HEK293 (cell line): ENCODE data around the gene RBM20.
A peak's percentile ranks its signal among the peaks of the same experiment; 100 is the strongest.

Source experiments
- GLIS1 ChIP-seq: fragments of 450-650 bp; formaldehyde crosslinking; IDR thresholded peaks from 2 replicates; pipeline ENCODE4 v1.5.1; 2016; ENCODE audit warnings: missing biosample characterization, missing genetic modification characterization
- GLIS2 ChIP-seq: fragments of 450-650 bp; formaldehyde crosslinking; IDR thresholded peaks from 2 replicates; pipeline ENCODE4 v1.5.1; 2016; ENCODE audit warnings: missing biosample characterization, missing genetic modification characterization
- IKZF3 ChIP-seq: fragments of 450-650 bp; IDR thresholded peaks from 2 replicates; pipeline ENCODE4 v1.5.0; 2018; ENCODE audit warnings: missing biosample characterization, mild to moderate bottlenecking, missing genetic modification characterization, moderate library complexity
- KLF10 ChIP-seq: fragments of 450-650 bp; IDR thresholded peaks from 2 replicates; pipeline ENCODE4 v1.5.1; 2018; ENCODE audit warnings: missing biosample characterization, mild to moderate bottlenecking, missing genetic modification characterization
- OSR2 ChIP-seq: fragments of 450-650 bp; formaldehyde crosslinking; IDR thresholded peaks from 2 replicates; pipeline ENCODE4 v1.5.1; 2016; ENCODE audit warnings: missing biosample characterization, missing genetic modification characterization
- SP2 ChIP-seq: fragments of 450-650 bp; formaldehyde crosslinking; IDR thresholded peaks from 2 replicates; pipeline ENCODE4 v1.5.1; 2016; ENCODE audit warnings: missing biosample characterization, missing genetic modification characterization
- SP3 ChIP-seq: fragments of 450-650 bp; formaldehyde crosslinking; IDR thresholded peaks from 2 replicates; pipeline ENCODE4 v1.5.1; 2016; ENCODE audit warnings: missing biosample characterization, missing genetic modification characterization
- SP7 ChIP-seq: fragments of 450-650 bp; formaldehyde crosslinking; IDR thresholded peaks from 2 replicates; pipeline ENCODE4 v1.5.1; 2016; ENCODE audit warnings: missing biosample characterization, missing genetic modification characterization
- TRIM28 ChIP-seq: IDR thresholded peaks from 2 replicates; pipeline ENCODE4 v1.6.1; 2011; ENCODE audit warnings: low read length, control low read depth, borderline replicate concordance
- WT1 ChIP-seq: fragments of 450-650 bp; formaldehyde crosslinking; IDR thresholded peaks from 2 replicates; pipeline ENCODE4 v1.5.1; 2016; ENCODE audit warnings: missing biosample characterization, missing genetic modification characterization
- YY2 ChIP-seq: fragments of 450-650 bp; formaldehyde crosslinking; IDR thresholded peaks from 2 replicates; pipeline ENCODE4 v1.5.1; 2016; ENCODE audit warnings: missing biosample characterization, missing genetic modification characterization
- ZBTB21 ChIP-seq: fragments of 450-650 bp; formaldehyde crosslinking; IDR thresholded peaks from 2 replicates; pipeline ENCODE4 v1.5.1; 2017; ENCODE audit warnings: missing biosample characterization, missing genetic modification characterization
- ZBTB26 ChIP-seq: fragments of 450-650 bp; formaldehyde crosslinking; optimal IDR thresholded peaks from 2 replicates; pipeline ENCODE3; 2016; ENCODE audit warnings: missing biosample characterization, mild to moderate bottlenecking, missing genetic modification characterization
- ZIC2 ChIP-seq: fragments of 450-650 bp; formaldehyde crosslinking; IDR thresholded peaks from 2 replicates; pipeline ENCODE4 v1.5.1; 2016; ENCODE audit warnings: missing biosample characterization, missing genetic modification characterization
- ZNF174 ChIP-seq: fragments of 450-650 bp; formaldehyde crosslinking; IDR thresholded peaks from 2 replicates; pipeline ENCODE4 v1.5.0; 2017; ENCODE audit warnings: missing biosample characterization, mild to moderate bottlenecking, missing genetic modification characterization
- ZNF221 ChIP-seq: fragments of 450-650 bp; formaldehyde crosslinking; IDR thresholded peaks from 2 replicates; pipeline ENCODE4 v1.5.1; 2017; ENCODE audit warnings: missing biosample characterization, missing genetic modification characterization, borderline replicate concordance
- ZNF223 ChIP-seq: fragments of 450-650 bp; formaldehyde crosslinking; IDR thresholded peaks from 2 replicates; pipeline ENCODE4 v1.5.1; 2016; ENCODE audit warnings: missing biosample characterization, missing genetic modification characterization
- ZNF239 ChIP-seq: fragments of 450-650 bp; formaldehyde crosslinking; IDR thresholded peaks from 2 replicates; pipeline ENCODE4 v1.5.1; 2016; ENCODE audit warnings: missing biosample characterization, missing genetic modification characterization
- ZNF248 ChIP-seq: fragments of 450-650 bp; formaldehyde crosslinking; IDR thresholded peaks from 2 replicates; pipeline ENCODE4 v1.5.1; 2017; ENCODE audit warnings: missing biosample characterization, missing genetic modification characterization
- ZNF350 ChIP-seq: fragments of 450-650 bp; formaldehyde crosslinking; IDR thresholded peaks from 2 replicates; pipeline ENCODE4 v1.5.0; 2017; ENCODE audit warnings: missing biosample characterization, mild to moderate bottlenecking, missing genetic modification characterization
- ZNF529 ChIP-seq: fragments of 450-650 bp; formaldehyde crosslinking; IDR thresholded peaks from 2 replicates; pipeline ENCODE4 v1.5.1; 2017; ENCODE audit warnings: missing genetic modification characterization, missing biosample characterization; ENCODE audit not compliant: insufficient replicate concordance
- ZNF560 ChIP-seq: fragments of 450-650 bp; formaldehyde crosslinking; IDR thresholded peaks from 2 replicates; pipeline ENCODE4 v1.5.1; 2017; ENCODE audit warnings: missing biosample characterization, missing genetic modification characterization, borderline replicate concordance
- ZNF600 ChIP-seq: fragments of 450-650 bp; formaldehyde crosslinking; IDR thresholded peaks from 2 replicates; pipeline ENCODE4 v1.5.1; 2016; ENCODE audit warnings: missing biosample characterization, missing genetic modification characterization
- ZNF610 ChIP-seq: fragments of 450-650 bp; formaldehyde crosslinking; IDR thresholded peaks from 2 replicates; pipeline ENCODE4 v1.5.1; 2016; ENCODE audit warnings: missing biosample characterization, missing genetic modification characterization, borderline replicate concordance
- ZNF624 ChIP-seq: fragments of 450-650 bp; formaldehyde crosslinking; IDR thresholded peaks from 2 replicates; pipeline ENCODE4 v1.5.1; 2017; ENCODE audit warnings: missing biosample characterization, missing genetic modification characterization
- ZNF768 ChIP-seq: fragments of 450-650 bp; formaldehyde crosslinking; IDR thresholded peaks from 2 replicates; pipeline ENCODE4 v1.5.1; 2018; ENCODE audit warnings: missing biosample characterization, mild to moderate bottlenecking, missing genetic modification characterization
- ZSCAN4 ChIP-seq: fragments of 450-650 bp; formaldehyde crosslinking; IDR thresholded peaks from 2 replicates; pipeline ENCODE4 v1.5.1; 2017; ENCODE audit warnings: missing biosample characterization, missing genetic modification characterization
- TF ChIP-seq, protein P1 (sequence below): fragments of 450-650 bp; formaldehyde crosslinking; IDR thresholded peaks from 2 replicates; pipeline ENCODE4 v1.5.1; 2016; ENCODE audit warnings: missing biosample characterization, missing genetic modification characterization
- TF ChIP-seq, protein P2 (sequence below): fragments of 450-650 bp; formaldehyde crosslinking; IDR thresholded peaks from 2 replicates; pipeline ENCODE4 v1.5.1; 2016; ENCODE audit warnings: missing biosample characterization, missing genetic modification characterization
- TF ChIP-seq, protein P3 (sequence below): fragments of 450-650 bp; formaldehyde crosslinking; IDR thresholded peaks from 2 replicates; pipeline ENCODE4 v1.5.1; 2016; ENCODE audit warnings: missing biosample characterization, missing genetic modification characterization, borderline replicate concordance
- TF ChIP-seq, protein P4 (sequence below): fragments of 450-650 bp; formaldehyde crosslinking; IDR thresholded peaks from 2 replicates; pipeline ENCODE4 v1.5.1; 2016; ENCODE audit warnings: missing biosample characterization, missing genetic modification characterization
- TF ChIP-seq, protein P5 (sequence below): fragments of 450-650 bp; formaldehyde crosslinking; IDR thresholded peaks from 2 replicates; pipeline ENCODE4 v1.5.1; 2017; ENCODE audit warnings: missing biosample characterization, missing genetic modification characterization

The RBM20 gene

GRCh38 chr10:110708776-110709443, 64.8 kb downstream of the RBM20 start (continued):
- TF ChIP-seq ZIC2 = peak; percentile 85
- TF ChIP-seq ZBTB26 (tag by site-specific recombination) = no peak
- no peak for TF ChIP-seq WT1 (tag by site-specific recombination)
- TF ChIP-seq ZNF248 (tag by site-specific recombination) = no peak
- no peak for TF ChIP-seq ZNF174 (tag by site-specific recombination)
- TF ChIP-seq ZNF560 = no peak
- TF ChIP-seq, protein P1, sequence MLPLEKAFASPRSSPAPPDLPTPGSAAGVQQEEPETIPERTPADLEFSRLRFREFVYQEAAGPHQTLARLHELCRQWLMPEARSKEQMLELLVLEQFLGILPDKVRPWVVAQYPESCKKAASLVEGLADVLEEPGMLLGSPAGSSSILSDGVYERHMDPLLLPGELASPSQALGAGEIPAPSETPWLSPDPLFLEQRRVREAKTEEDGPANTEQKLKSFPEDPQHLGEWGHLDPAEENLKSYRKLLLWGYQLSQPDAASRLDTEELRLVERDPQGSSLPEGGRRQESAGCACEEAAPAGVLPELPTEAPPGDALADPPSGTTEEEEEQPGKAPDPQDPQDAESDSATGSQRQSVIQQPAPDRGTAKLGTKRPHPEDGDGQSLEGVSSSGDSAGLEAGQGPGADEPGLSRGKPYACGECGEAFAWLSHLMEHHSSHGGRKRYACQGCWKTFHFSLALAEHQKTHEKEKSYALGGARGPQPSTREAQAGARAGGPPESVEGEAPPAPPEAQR = no peak
- no peak for TF ChIP-seq ZNF529 (tag by site-specific recombination)
- no peak for TF ChIP-seq ZSCAN4 (tag by site-specific recombination)
- TF ChIP-seq ZNF350 (tag by site-specific recombination) = no peak
- no peak for TF ChIP-seq OSR2 (tag by site-specific recombination)
- TF ChIP-seq TRIM28 = no peak
- TF ChIP-seq ZNF221 (tag by site-specific recombination) = no peak
- TF ChIP-seq, protein P2, sequence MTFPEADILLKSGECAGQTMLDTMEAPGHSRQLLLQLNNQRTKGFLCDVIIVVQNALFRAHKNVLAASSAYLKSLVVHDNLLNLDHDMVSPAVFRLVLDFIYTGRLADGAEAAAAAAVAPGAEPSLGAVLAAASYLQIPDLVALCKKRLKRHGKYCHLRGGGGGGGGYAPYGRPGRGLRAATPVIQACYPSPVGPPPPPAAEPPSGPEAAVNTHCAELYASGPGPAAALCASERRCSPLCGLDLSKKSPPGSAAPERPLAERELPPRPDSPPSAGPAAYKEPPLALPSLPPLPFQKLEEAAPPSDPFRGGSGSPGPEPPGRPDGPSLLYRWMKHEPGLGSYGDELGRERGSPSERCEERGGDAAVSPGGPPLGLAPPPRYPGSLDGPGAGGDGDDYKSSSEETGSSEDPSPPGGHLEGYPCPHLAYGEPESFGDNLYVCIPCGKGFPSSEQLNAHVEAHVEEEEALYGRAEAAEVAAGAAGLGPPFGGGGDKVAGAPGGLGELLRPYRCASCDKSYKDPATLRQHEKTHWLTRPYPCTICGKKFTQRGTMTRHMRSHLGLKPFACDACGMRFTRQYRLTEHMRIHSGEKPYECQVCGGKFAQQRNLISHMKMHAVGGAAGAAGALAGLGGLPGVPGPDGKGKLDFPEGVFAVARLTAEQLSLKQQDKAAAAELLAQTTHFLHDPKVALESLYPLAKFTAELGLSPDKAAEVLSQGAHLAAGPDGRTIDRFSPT (tag by site-specific recombination) = no peak
- TF ChIP-seq ZNF223 (tag by site-specific recombination) = no peak
- no peak for TF ChIP-seq SP2 (tag by site-specific recombination)
- no peak for TF ChIP-seq ZNF610 (tag by site-specific recombination)
- no peak for TF ChIP-seq YY2 (tag by site-specific recombination)
- no peak for TF ChIP-seq KLF10 (tag by site-specific recombination)
- TF ChIP-seq GLIS2 = no peak
- no peak for TF ChIP-seq ZNF768 (tag by site-specific recombination)
- TF ChIP-seq GLIS1 (tag by site-specific recombination) = 0 out of 2 replicates have a peak, but pooled peaks have one; percentile 9
- TF ChIP-seq SP3 (tag by site-specific recombination) = no peak
- TF ChIP-seq, protein P3, sequence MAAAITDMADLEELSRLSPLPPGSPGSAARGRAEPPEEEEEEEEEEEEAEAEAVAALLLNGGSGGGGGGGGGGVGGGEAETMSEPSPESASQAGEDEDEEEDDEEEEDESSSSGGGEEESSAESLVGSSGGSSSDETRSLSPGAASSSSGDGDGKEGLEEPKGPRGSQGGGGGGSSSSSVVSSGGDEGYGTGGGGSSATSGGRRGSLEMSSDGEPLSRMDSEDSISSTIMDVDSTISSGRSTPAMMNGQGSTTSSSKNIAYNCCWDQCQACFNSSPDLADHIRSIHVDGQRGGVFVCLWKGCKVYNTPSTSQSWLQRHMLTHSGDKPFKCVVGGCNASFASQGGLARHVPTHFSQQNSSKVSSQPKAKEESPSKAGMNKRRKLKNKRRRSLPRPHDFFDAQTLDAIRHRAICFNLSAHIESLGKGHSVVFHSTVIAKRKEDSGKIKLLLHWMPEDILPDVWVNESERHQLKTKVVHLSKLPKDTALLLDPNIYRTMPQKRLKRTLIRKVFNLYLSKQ (tag by site-specific recombination) = no peak
- peak; percentile 65; the same call in 1 of the 2 replicates for TF ChIP-seq ZNF600
- no peak for TF ChIP-seq SP7
- TF ChIP-seq, protein P4, sequence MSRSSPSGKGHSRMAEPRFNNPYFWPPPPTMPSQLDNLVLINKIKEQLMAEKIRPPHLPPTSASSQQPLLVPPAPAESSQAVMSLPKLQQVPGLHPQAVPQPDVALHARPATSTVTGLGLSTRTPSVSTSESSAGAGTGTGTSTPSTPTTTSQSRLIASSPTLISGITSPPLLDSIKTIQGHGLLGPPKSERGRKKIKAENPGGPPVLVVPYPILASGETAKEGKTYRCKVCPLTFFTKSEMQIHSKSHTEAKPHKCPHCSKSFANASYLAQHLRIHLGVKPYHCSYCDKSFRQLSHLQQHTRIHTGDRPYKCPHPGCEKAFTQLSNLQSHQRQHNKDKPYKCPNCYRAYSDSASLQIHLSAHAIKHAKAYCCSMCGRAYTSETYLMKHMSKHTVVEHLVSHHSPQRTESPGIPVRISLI (tag by site-specific recombination) = no peak
- no peak for TF ChIP-seq ZNF624 (tag by site-specific recombination)
- TF ChIP-seq, protein P5, sequence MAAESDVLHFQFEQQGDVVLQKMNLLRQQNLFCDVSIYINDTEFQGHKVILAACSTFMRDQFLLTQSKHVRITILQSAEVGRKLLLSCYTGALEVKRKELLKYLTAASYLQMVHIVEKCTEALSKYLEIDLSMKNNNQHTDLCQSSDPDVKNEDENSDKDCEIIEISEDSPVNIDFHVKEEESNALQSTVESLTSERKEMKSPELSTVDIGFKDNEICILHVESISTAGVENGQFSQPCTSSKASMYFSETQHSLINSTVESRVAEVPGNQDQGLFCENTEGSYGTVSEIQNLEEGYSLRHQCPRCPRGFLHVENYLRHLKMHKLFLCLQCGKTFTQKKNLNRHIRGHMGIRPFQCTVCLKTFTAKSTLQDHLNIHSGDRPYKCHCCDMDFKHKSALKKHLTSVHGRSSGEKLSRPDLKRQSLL (tag by site-specific recombination) = no peak
- TF ChIP-seq ZBTB21 (tag by site-specific recombination) = no peak
- no peak for TF ChIP-seq ZNF239 (tag by site-specific recombination)
- peak; percentile 41; the same call in 1 of the 2 replicates for TF ChIP-seq IKZF3 (tag by site-specific recombination)
